Adrenal gland (tissue), 5 donors: Measurements from ENCODE around the gene KIF26A.

ENCODE experiments used
- CTCF ChIP-seq, 6 experiments: fragments of 450-650 bp in 4 of 6; fragments of 200-600 bp in 2 of 6; sonication (generic) in 1 of 6; IDR thresholded peaks; 1 replicate in 5 of 6; 2 replicates in 1 of 6; pipeline versions ENCODE4 v1.5.1 to v1.8.0; 2016 to 2021; ENCODE audit warnings: antibody characterized with exemption in 6 of 6, mild to moderate bottlenecking in 2 of 6, moderate library complexity in 1 of 6
- POLR2A ChIP-seq, 2 donors: fragments of 450-650 bp; IDR thresholded peaks; one replicate each; pipeline ENCODE4 v1.6.1; 2017; ENCODE audit warnings: antibody characterized with exemption in 2 of 2, mild to moderate bottlenecking in 2 of 2, moderate library complexity in 1 of 2
- donor health status: DM: no; HTN: no; CAD: no.

GRCh38 chr14:104099096-104100041, 39.0 kb upstream of the KIF26A start:
- TF ChIP-seq CTCF (IDR thresholded peaks at IDR 0.05) (no peak), POLR2A (IDR thresholded peaks at IDR 0.05) (no peak)
